ENCODE measurements around the gene GID4. TPM values are rescaled to one million over a fixed set of nuclear protein-coding genes. Genes with fewer than 3 reads are reported as not detected.

Gene GID4
- total RNA-seq, 1 donor, result 13.0 TPM

DNA sequence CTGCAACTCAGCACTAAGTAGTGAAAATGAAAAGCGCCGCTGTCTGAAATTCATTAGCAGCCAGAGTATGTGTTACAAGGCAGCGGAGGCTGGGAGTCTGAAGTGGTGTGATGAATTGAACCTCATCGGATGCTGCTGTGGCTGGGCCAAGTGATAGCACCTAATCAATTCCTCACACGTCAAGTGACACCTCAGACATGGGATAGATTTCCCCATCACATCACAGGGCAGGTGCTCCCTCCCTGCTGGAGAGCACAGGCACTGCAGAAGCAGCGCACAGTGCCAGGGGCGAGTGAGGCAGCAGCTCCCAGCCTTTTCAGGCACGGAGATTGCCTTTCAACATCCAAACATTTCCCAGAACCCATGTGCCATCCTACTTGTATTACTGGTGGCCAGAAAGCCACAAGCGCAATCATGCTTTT is 34.3 kb upstream of the GID4 start:
- H3K9me3 ChIP-seq (ENCODE audit: low read depth, low read length), result no peaks in the 10 kb centered on the region
- H4K20me1 ChIP-seq (ENCODE audit: insufficient read depth, low read length), result peaks cover 2% of the 10 kb centered on the region
- no peaks in the 10 kb centered on the region for H3K36me3 ChIP-seq (ENCODE audit: insufficient read depth, low read length)
- H3K27ac ChIP-seq (ENCODE audit: low read depth, low read length), result no peak overlapping the region
- H3K4me1 ChIP-seq (ENCODE audit: insufficient read depth, low read length), result peaks cover 13% of the 10 kb centered on the region
- no peak overlapping the region for H2AFZ ChIP-seq (ENCODE audit: low read length)
- no peaks in the 10 kb centered on the region for H3K79me2 ChIP-seq (ENCODE audit: insufficient read depth, low read length)
- DNase-seq (ENCODE audit: insufficient read length, low spot score, missing footprints), result no peak
- no peaks in the 10 kb centered on the region for H3K27me3 ChIP-seq (ENCODE audit: insufficient read depth, low read length)
- H3K4me2 ChIP-seq (ENCODE audit: insufficient read depth, low read length), result no peak overlapping the region
- no peak overlapping the region for H3K4me3 ChIP-seq (ENCODE audit: insufficient read depth, low read length)
- TF ChIP-seq, protein P1, sequence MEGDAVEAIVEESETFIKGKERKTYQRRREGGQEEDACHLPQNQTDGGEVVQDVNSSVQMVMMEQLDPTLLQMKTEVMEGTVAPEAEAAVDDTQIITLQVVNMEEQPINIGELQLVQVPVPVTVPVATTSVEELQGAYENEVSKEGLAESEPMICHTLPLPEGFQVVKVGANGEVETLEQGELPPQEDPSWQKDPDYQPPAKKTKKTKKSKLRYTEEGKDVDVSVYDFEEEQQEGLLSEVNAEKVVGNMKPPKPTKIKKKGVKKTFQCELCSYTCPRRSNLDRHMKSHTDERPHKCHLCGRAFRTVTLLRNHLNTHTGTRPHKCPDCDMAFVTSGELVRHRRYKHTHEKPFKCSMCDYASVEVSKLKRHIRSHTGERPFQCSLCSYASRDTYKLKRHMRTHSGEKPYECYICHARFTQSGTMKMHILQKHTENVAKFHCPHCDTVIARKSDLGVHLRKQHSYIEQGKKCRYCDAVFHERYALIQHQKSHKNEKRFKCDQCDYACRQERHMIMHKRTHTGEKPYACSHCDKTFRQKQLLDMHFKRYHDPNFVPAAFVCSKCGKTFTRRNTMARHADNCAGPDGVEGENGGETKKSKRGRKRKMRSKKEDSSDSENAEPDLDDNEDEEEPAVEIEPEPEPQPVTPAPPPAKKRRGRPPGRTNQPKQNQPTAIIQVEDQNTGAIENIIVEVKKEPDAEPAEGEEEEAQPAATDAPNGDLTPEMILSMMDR (IDR thresholded peaks at IDR 0.05; ENCODE audit: extremely low read depth, low read depth, low read length), result peak; percentile 34

DNA sequence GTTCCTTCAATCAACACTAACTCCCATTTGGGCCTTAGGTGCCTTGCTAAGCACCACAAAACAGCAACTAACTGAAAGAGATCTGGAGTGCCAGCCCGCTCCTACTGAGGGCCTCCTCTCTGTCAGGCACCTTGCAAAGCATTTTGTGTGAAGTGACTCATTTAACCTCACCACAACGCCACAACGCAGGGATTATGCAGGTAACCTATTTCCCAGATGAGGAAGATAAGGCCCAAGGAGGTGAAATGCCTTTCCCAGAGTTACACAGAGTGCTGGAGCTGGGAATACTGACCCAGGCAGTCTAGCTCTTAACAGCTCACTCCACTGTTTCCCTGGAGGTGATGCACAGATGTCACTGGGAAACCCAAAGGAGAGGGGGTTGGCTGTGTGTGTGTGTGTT is 33.7 kb upstream of the GID4 start:
- no peak overlapping the region for H2AFZ ChIP-seq (ENCODE audit: low read length)
- H3K27ac ChIP-seq (ENCODE audit: low read depth, low read length), result no peak overlapping the region
- TF ChIP-seq, protein P1 (IDR thresholded peaks at IDR 0.05; ENCODE audit: extremely low read depth, low read depth, low read length), result no peak
- H3K27me3 ChIP-seq (ENCODE audit: insufficient read depth, low read length), result no peaks in the 10 kb centered on the region
- DNase-seq (ENCODE audit: insufficient read length, low spot score, missing footprints), result no peak
- peaks cover 2% of the 10 kb centered on the region for H4K20me1 ChIP-seq (ENCODE audit: insufficient read depth, low read length)
- H3K4me3 ChIP-seq (ENCODE audit: insufficient read depth, low read length), result no peak overlapping the region
- H3K4me1 ChIP-seq (ENCODE audit: insufficient read depth, low read length), result peaks cover 13% of the 10 kb centered on the region
- H3K79me2 ChIP-seq (ENCODE audit: insufficient read depth, low read length), result no peaks in the 10 kb centered on the region
- H3K36me3 ChIP-seq (ENCODE audit: insufficient read depth, low read length), result no peaks in the 10 kb centered on the region
- no peaks in the 10 kb centered on the region for H3K9me3 ChIP-seq (ENCODE audit: low read depth, low read length)
- no peak overlapping the region for H3K4me2 ChIP-seq (ENCODE audit: insufficient read depth, low read length)

DNA sequence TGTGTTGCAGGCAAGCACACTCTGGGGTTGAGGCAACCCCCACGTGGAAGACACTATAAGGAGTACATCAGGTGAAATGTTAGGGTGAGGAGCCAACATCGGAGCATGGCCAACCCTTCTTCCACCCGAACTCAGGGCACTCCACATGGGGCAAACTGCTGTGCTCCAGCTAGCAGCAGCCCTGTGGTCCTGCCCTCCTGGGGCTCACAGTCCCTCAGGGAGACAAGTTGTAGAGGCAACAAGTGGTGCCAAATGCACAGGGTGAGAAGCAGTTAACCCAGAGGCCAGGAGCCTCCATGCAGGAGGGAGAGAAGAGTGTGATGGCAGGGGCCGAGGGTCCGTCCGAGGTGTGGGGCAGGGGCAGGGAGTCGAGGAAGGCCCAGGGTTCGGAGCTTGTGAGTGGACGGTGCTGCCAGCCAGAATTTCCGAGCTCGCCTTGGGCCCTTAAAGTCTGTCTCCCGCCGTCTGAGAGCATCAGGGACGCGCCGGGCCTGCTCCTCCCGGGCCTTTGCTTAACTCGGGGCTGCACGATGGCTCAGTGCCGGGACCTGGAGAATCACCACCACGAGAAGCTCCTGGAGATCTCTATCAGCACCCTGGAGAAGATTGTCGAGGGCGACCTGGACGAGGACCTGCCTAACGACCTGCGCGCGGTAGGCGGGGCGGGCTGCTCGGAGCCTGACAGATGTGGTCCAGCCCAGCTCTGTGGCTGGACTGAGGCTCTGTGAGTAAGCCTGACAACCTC is 32.5 kb upstream of the GID4 start:
- Histone ChIP-seq H3K36me3 (ENCODE audit: insufficient read depth, low read length) (no peaks in the 10 kb centered on the region), H4K20me1 (ENCODE audit: insufficient read depth, low read length) (peaks cover 2% of the 10 kb centered on the region), H3K27me3 (ENCODE audit: insufficient read depth, low read length) (no peaks in the 10 kb centered on the region), H3K9me3 (ENCODE audit: low read depth, low read length) (no peaks in the 10 kb centered on the region), H3K4me3 (ENCODE audit: insufficient read depth, low read length) (no peak overlapping the region), H3K4me2 (ENCODE audit: insufficient read depth, low read length) (no peak overlapping the region), H2AFZ (ENCODE audit: low read length) (no peak overlapping the region), H3K4me1 (ENCODE audit: insufficient read depth, low read length) (peaks cover 13% of the 10 kb centered on the region), H3K27ac (ENCODE audit: low read depth, low read length) (no peak overlapping the region), H3K79me2 (ENCODE audit: insufficient read depth, low read length) (no peaks in the 10 kb centered on the region)
- TF ChIP-seq, protein P1 (IDR thresholded peaks at IDR 0.05; ENCODE audit: extremely low read depth, low read depth, low read length), result no peak
- no peak for DNase-seq (ENCODE audit: insufficient read length, low spot score, missing footprints)

DNA sequence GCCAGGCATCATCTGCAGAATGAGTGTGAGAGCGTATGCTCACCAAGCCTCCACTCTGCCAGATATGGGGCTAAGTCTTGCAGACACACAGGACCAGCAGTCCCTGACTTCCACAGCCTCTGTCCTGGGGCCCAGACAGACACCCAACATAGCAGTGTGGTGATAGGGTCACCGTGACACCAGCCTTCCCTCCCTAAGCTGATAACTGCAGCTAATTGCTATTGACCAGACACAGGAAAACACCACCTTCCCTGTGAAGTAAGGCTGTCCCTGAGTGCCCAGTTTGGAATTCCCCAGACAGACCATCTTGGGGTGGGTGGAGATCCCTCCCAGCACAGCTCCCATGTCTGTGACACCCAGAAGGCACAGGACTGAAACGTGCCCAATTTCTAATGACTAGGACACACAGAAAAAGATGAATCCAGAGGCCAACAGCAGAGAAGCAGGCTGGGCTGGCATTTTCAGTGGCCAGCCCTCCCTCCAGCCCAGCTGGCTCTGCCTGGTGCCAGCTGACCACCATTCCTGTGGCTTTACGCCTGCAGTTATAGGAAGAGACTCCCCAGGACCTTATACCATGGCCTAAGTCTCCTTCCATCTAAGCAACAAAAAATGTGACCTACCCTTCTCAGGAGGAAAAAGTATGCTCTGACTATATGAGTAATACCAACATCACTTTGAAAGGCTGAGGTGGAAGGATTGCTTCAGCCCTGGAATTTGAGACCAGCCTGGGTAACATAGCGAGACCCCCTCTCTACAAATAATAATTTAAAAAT is 30.5 kb upstream of the GID4 start:
- peaks cover 13% of the 10 kb centered on the region for H3K4me1 ChIP-seq (ENCODE audit: insufficient read depth, low read length)
- H2AFZ ChIP-seq (ENCODE audit: low read length), result no peak overlapping the region
- H3K27ac ChIP-seq (ENCODE audit: low read depth, low read length), result peak overlapping the region; percentile 37
- no peaks in the 10 kb centered on the region for H3K36me3 ChIP-seq (ENCODE audit: insufficient read depth, low read length)
- H3K27me3 ChIP-seq (ENCODE audit: insufficient read depth, low read length), result no peaks in the 10 kb centered on the region
- H3K4me2 ChIP-seq (ENCODE audit: insufficient read depth, low read length), result peak overlapping the region; percentile 29
- no peak overlapping the region for H3K4me3 ChIP-seq (ENCODE audit: insufficient read depth, low read length)
- H3K79me2 ChIP-seq (ENCODE audit: insufficient read depth, low read length), result no peaks in the 10 kb centered on the region
- peak; percentile 96 for DNase-seq (ENCODE audit: insufficient read length, low spot score, missing footprints)
- peaks cover 2% of the 10 kb centered on the region for H4K20me1 ChIP-seq (ENCODE audit: insufficient read depth, low read length)
- no peaks in the 10 kb centered on the region for H3K9me3 ChIP-seq (ENCODE audit: low read depth, low read length)
- TF ChIP-seq, protein P1 (IDR thresholded peaks at IDR 0.05; ENCODE audit: extremely low read depth, low read depth, low read length), result no peak
